Type B pancreatic cell (in vitro differentiated cells): ENCODE measurements around the gene MAU2. TPM values are rescaled to one million over a fixed set of nuclear protein-coding genes. Genes with fewer than 3 reads are reported as not detected.

Experiments
- DNase-seq: peaks from one replicate; pipeline ENCODE4 v3.0.0; 2021; ENCODE audit warnings: mixed read lengths; ENCODE audit not compliant: unreplicated experiment; ENCODE audit errors: extremely low spot score
- H3K27ac Mint-ChIP-seq: 2 replicates; pipeline ENCODE4 v1.8.0; 2021; ENCODE audit warnings: mild to moderate bottlenecking, mixed read lengths
- H3K27me3 Mint-ChIP-seq: 2 replicates; pipeline ENCODE4 v1.8.0; 2021; ENCODE audit warnings: mixed read lengths
- H3K36me3 Mint-ChIP-seq: 2 replicates; pipeline ENCODE4 v1.8.0; 2021; ENCODE audit warnings: mixed read lengths
- H3K4me1 Mint-ChIP-seq: one replicate; pipeline ENCODE4 v1.8.0; 2021; ENCODE audit warnings: mixed read lengths; ENCODE audit not compliant: unreplicated experiment
- H3K4me3 Mint-ChIP-seq: 2 replicates; pipeline ENCODE4 v1.8.0; 2021; ENCODE audit warnings: mild to moderate bottlenecking, mixed read lengths
- H3K9me3 Mint-ChIP-seq: 2 replicates; pipeline ENCODE4 v1.8.0; 2021; ENCODE audit warnings: mixed read lengths
- CTCF ChIP-seq: fragments of 200-600 bp; sonication (generic); conservative IDR thresholded peaks from 2 replicates; pipeline ENCODE4 v1.5.0; 2021; ENCODE audit warnings: antibody characterized with exemption, mild to moderate bottlenecking
- total RNA-seq: library from RNA; stranded (reverse); gene quantifications from 2 replicates; pipeline ENCODE4 v1.2.1, GENCODE V29; 2021; ENCODE audit warnings: low replicate concordance

MAU2 gene
- total RNA-seq, 1 donor from 2014 or later: 83.3 TPM

GRCh38 chr19:19405971-19406877 lies 85.6 kb downstream of the MAU2 start:
- no peaks in the 10 kb centered on the region for H3K27me3 Mint-ChIP-seq
- TF ChIP-seq CTCF: no peak
- no peaks in the 10 kb centered on the region for H3K9me3 Mint-ChIP-seq
- peak overlapping the region; percentile 99 for H3K4me3 Mint-ChIP-seq
- H3K4me1 Mint-ChIP-seq: peaks cover 44% of the 10 kb centered on the region
- no peak for DNase-seq
- H3K36me3 Mint-ChIP-seq: no peaks in the 10 kb centered on the region
- peak overlapping the region; percentile 98 for H3K27ac Mint-ChIP-seq

GRCh38 chr19:19406878-19407632 lies 86.4 kb downstream of the MAU2 start:
- no peak for DNase-seq
- peak overlapping the region; percentile 99 for H3K4me3 Mint-ChIP-seq
- peaks cover 44% of the 10 kb centered on the region for H3K4me1 Mint-ChIP-seq

GRCh38 chr19:19407633-19407930 lies 87.0 kb downstream of the MAU2 start:
- no peaks in the 10 kb centered on the region for H3K27me3 Mint-ChIP-seq
- no peak for TF ChIP-seq CTCF
- no peak for DNase-seq
- H3K4me1 Mint-ChIP-seq: peaks cover 44% of the 10 kb centered on the region
- H3K4me3 Mint-ChIP-seq: no peak overlapping the region
- H3K9me3 Mint-ChIP-seq: no peaks in the 10 kb centered on the region
- H3K36me3 Mint-ChIP-seq: no peaks in the 10 kb centered on the region
- peak overlapping the region; percentile 98 for H3K27ac Mint-ChIP-seq

More at GRCh38 chr19:19406878-19407632, 86.4 kb downstream of the MAU2 start:
- TF ChIP-seq CTCF: peak; percentile 11
- no peaks in the 10 kb centered on the region for H3K36me3 Mint-ChIP-seq
- peak overlapping the region; percentile 98 for H3K27ac Mint-ChIP-seq
- H3K9me3 Mint-ChIP-seq: no peaks in the 10 kb centered on the region
- no peaks in the 10 kb centered on the region for H3K27me3 Mint-ChIP-seq

Other genes starting within 250 kb of the MAU2 start
- 29.1 and 45.2 TPM in 2 replicates for gene TMEM161A, start 182.4 kb upstream of the MAU2 start, total RNA-seq
- gene MEF2B, start 150.6 kb upstream of the MAU2 start, total RNA-seq: 1.5 and 1.6 TPM in 2 replicates
- 28.8 and 29.1 TPM in 2 replicates for gene BORCS8, start 128.7 kb upstream of the MAU2 start, total RNA-seq
- gene RFXANK, start 128.6 kb upstream of the MAU2 start, total RNA-seq: 79.7 and 103 TPM in 2 replicates
- gene NR2C2AP, start 117.4 kb upstream of the MAU2 start, total RNA-seq: 15.2 and 22.9 TPM in 2 replicates
- gene NCAN, start 108.9 kb upstream of the MAU2 start, total RNA-seq: 0.07 and 0.80 TPM in 2 replicates
- 5.4 and 6.4 TPM in 2 replicates for gene TM6SF2, start 47.5 kb upstream of the MAU2 start, total RNA-seq
- 60.8 and 86.8 TPM in 2 replicates for gene SUGP1, start 320 bp upstream of the MAU2 start, total RNA-seq
- gene GATAD2A, start 84.8 kb downstream of the MAU2 start, total RNA-seq: 102 and 113 TPM in 2 replicates
- gene TSSK6, start 194.7 kb downstream of the MAU2 start, total RNA-seq: 1.5 and 2.3 TPM in 2 replicates
- gene NDUFA13, start 195.4 kb downstream of the MAU2 start, total RNA-seq: 396 and 419 TPM in 2 replicates
- gene YJEFN3, start 208.1 kb downstream of the MAU2 start, total RNA-seq: 12.2 and 23.2 TPM in 2 replicates
- gene CILP2, start 217.4 kb downstream of the MAU2 start, total RNA-seq: 0.74 and 3.2 TPM in 2 replicates